ENCODE results near the gene KRTDAP.
"Not testable (repeated sequence)": the region's sequence is repeated elsewhere in the genome, so short reads cannot be mapped to it uniquely, and the experiment has no call there.

KRTDAP gene

GRCh38 chr19:35483089-35483488 lies 7.2 kb downstream of the KRTDAP start:
- Histone ChIP-seq H3K9me3 (ENCODE audit: control insufficient read depth, low read length) (no peaks in the 10 kb centered on the region), H3K4me3 (ENCODE audit: insufficient read depth in 1 of 2, low read depth in 1 of 2, low read length in 2 of 2) (no peak overlapping the region), H3K27ac (ENCODE audit: low read length, poor library complexity, severe bottlenecking) (no peak overlapping the region), H3K14ac (ENCODE audit: low read length in 2 of 2) (no peak overlapping the region), H3K18ac (ENCODE audit: low read depth in 1 of 2, low read length in 2 of 2) (no peak overlapping the region), H4K91ac (ENCODE audit: low read length) (no peak overlapping the region), H2AFZ (ENCODE audit: low read depth, low read length) (no peak overlapping the region), H3K9ac (ENCODE audit: low read length) (no peak overlapping the region), H3K4ac (ENCODE audit: low read depth in 1 of 2, low read length in 2 of 2) (no peak overlapping the region), H4K8ac (ENCODE audit: low read length) (no peak overlapping the region), H2AK5ac (ENCODE audit: low read length, severe bottlenecking) (no peak overlapping the region), H3K4me1 (ENCODE audit: control insufficient read depth, insufficient read depth, low read depth, low read length) (no peaks in the 10 kb centered on the region), H3K23ac (ENCODE audit: low read length in 2 of 2) (no peak overlapping the region), H3K4me2 (ENCODE audit: low read length, poor library complexity, severe bottlenecking) (no peak overlapping the region), H2BK15ac (ENCODE audit: low read depth, poor library complexity, severe bottlenecking) (no peak overlapping the region), H2BK5ac (ENCODE audit: low read depth, low read length, poor library complexity, severe bottlenecking) (no peak overlapping the region), H3K27me3 (ENCODE audit: control insufficient read depth in 1 of 2, insufficient read depth in 1 of 2, low read length in 2 of 2) (peaks cover 4 to 44% of the 10 kb centered on the region in 2 experiments), H2BK12ac (ENCODE audit: low read length in 2 of 2) (no peak overlapping the region), H3K79me1 (replicated peaks; ENCODE audit: low read length, poor library complexity, severe bottlenecking) (no peaks in the 10 kb centered on the region), H3K36me3 (ENCODE audit: control insufficient read depth in 1 of 2, insufficient read depth in 2 of 2, low read depth in 1 of 2, low read length in 2 of 2) (no peaks in the 10 kb centered on the region), H2BK120ac (ENCODE audit: low read depth, low read length) (no peak overlapping the region)
- 75% methylated on average over 4 of the region's 5 CpGs for WGBS
- DNase-seq, result no peak

GRCh38 chr19:35478794-35479677 lies 11.2 kb downstream of the KRTDAP start:
- Histone ChIP-seq H2BK5ac (ENCODE audit: low read depth, low read length, poor library complexity, severe bottlenecking) (no peak overlapping the region), H3K4me1 (ENCODE audit: control insufficient read depth, insufficient read depth, low read depth, low read length) (no peaks in the 10 kb centered on the region), H3K14ac (ENCODE audit: low read length in 2 of 2) (no peak overlapping the region), H2BK12ac (ENCODE audit: low read length in 2 of 2) (no peak overlapping the region), H3K9me3 (ENCODE audit: control insufficient read depth, low read length) (no peaks in the 10 kb centered on the region), H3K36me3 (ENCODE audit: control insufficient read depth in 1 of 2, insufficient read depth in 2 of 2, low read depth in 1 of 2, low read length in 2 of 2) (no peaks in the 10 kb centered on the region), H2BK120ac (ENCODE audit: low read depth, low read length) (no peak overlapping the region), H3K79me1 (replicated peaks; ENCODE audit: low read length, poor library complexity, severe bottlenecking) (no peaks in the 10 kb centered on the region), H3K27me3 (ENCODE audit: control insufficient read depth in 1 of 2, insufficient read depth in 1 of 2, low read length in 2 of 2) (peaks cover 0 to 29% of the 10 kb centered on the region in 2 experiments), H3K4me3 (ENCODE audit: insufficient read depth in 1 of 2, low read depth in 1 of 2, low read length in 2 of 2) (no peak overlapping the region), H2AK5ac (ENCODE audit: low read length, severe bottlenecking) (no peak overlapping the region), H3K4ac (ENCODE audit: low read depth in 1 of 2, low read length in 2 of 2) (no peak overlapping the region), H3K4me2 (ENCODE audit: low read length, poor library complexity, severe bottlenecking) (no peak overlapping the region), H3K18ac (ENCODE audit: low read depth in 1 of 2, low read length in 2 of 2) (no peak overlapping the region), H4K8ac (ENCODE audit: low read length) (no peak overlapping the region), H4K91ac (ENCODE audit: low read length) (no peak overlapping the region), H3K23ac (ENCODE audit: low read length in 2 of 2) (no peak overlapping the region), H3K9ac (ENCODE audit: low read length) (no peak overlapping the region), H2BK15ac (ENCODE audit: low read depth, poor library complexity, severe bottlenecking) (no peak overlapping the region), H2AFZ (ENCODE audit: low read depth, low read length) (no peak overlapping the region), H3K27ac (ENCODE audit: low read length, poor library complexity, severe bottlenecking) (no peak overlapping the region)
- 93% methylated on average over 20 of the region's 21 CpGs for WGBS
- no peak for DNase-seq

- Histone ChIP-seq H3K4me3 (ENCODE audit: insufficient read depth in 1 of 2, low read depth in 1 of 2, low read length in 2 of 2) (no peak overlapping the region), H3K9ac (ENCODE audit: low read length) (no peak overlapping the region), H3K4me1 (ENCODE audit: control insufficient read depth, insufficient read depth, low read depth, low read length) (no peaks in the 10 kb centered on the region), H3K79me1 (replicated peaks; ENCODE audit: low read length, poor library complexity, severe bottlenecking) (no peaks in the 10 kb centered on the region), H3K27ac (ENCODE audit: low read length, poor library complexity, severe bottlenecking) (no peak overlapping the region), H3K23ac (ENCODE audit: low read length in 2 of 2) (no peak overlapping the region), H3K27me3 (ENCODE audit: control insufficient read depth in 1 of 2, insufficient read depth in 1 of 2, low read length in 2 of 2) (peaks cover 0 to 30% of the 10 kb centered on the region in 2 experiments), H3K4me2 (ENCODE audit: low read length, poor library complexity, severe bottlenecking) (no peak overlapping the region), H3K4ac (ENCODE audit: low read depth in 1 of 2, low read length in 2 of 2) (no peak overlapping the region), H3K9me3 (ENCODE audit: control insufficient read depth, low read length) (no peaks in the 10 kb centered on the region), H2AFZ (ENCODE audit: low read depth, low read length) (no peak overlapping the region), H2BK120ac (ENCODE audit: low read depth, low read length) (no peak overlapping the region), H4K8ac (ENCODE audit: low read length) (no peak overlapping the region), H2AK5ac (ENCODE audit: low read length, severe bottlenecking) (no peak overlapping the region), H3K18ac (ENCODE audit: low read depth in 1 of 2, low read length in 2 of 2) (no peak overlapping the region), H3K36me3 (ENCODE audit: control insufficient read depth in 1 of 2, insufficient read depth in 2 of 2, low read depth in 1 of 2, low read length in 2 of 2) (no peaks in the 10 kb centered on the region), H4K91ac (ENCODE audit: low read length) (no peak overlapping the region), H2BK5ac (ENCODE audit: low read depth, low read length, poor library complexity, severe bottlenecking) (no peak overlapping the region), H2BK15ac (ENCODE audit: low read depth, poor library complexity, severe bottlenecking) (peak overlapping the region; percentile 67), H3K14ac (ENCODE audit: low read length in 2 of 2) (no peak overlapping the region), H2BK12ac (ENCODE audit: low read length in 2 of 2) (no peak overlapping the region)
- WGBS, result 38% methylated on average over 4 of the region's 4 CpGs
- no peak for DNase-seq
Observed at GRCh38 chr19:35476149-35476548, 14.1 kb downstream of the KRTDAP start.

GRCh38 chr19:35474594-35474993 lies 15.7 kb downstream of the KRTDAP start:
- H3K27me3 ChIP-seq (ENCODE audit: control insufficient read depth in 1 of 2, insufficient read depth in 1 of 2, low read length in 2 of 2), result peaks cover 0 to 26% of the 10 kb centered on the region in 2 experiments
- not testable (repeated sequence) for H3K27ac ChIP-seq (ENCODE audit: low read length, poor library complexity, severe bottlenecking); H3K4me2 ChIP-seq (ENCODE audit: low read length, poor library complexity, severe bottlenecking); H3K18ac ChIP-seq (ENCODE audit: low read depth in 1 of 2, low read length in 2 of 2); H2BK15ac ChIP-seq (ENCODE audit: low read depth, poor library complexity, severe bottlenecking); H3K79me1 ChIP-seq (replicated peaks; ENCODE audit: low read length, poor library complexity, severe bottlenecking); H2BK5ac ChIP-seq (ENCODE audit: low read depth, low read length, poor library complexity, severe bottlenecking); DNase-seq; H3K4me1 ChIP-seq (ENCODE audit: control insufficient read depth, insufficient read depth, low read depth, low read length); H3K36me3 ChIP-seq (ENCODE audit: control insufficient read depth in 1 of 2, insufficient read depth in 2 of 2, low read depth in 1 of 2, low read length in 2 of 2); H2BK120ac ChIP-seq (ENCODE audit: low read depth, low read length); H2AK5ac ChIP-seq (ENCODE audit: low read length, severe bottlenecking); H3K23ac ChIP-seq (ENCODE audit: low read length in 2 of 2); H3K14ac ChIP-seq (ENCODE audit: low read length in 2 of 2); H3K4ac ChIP-seq (ENCODE audit: low read depth in 1 of 2, low read length in 2 of 2); H4K8ac ChIP-seq (ENCODE audit: low read length); H2AFZ ChIP-seq (ENCODE audit: low read depth, low read length); H2BK12ac ChIP-seq (ENCODE audit: low read length in 2 of 2); H3K9ac ChIP-seq (ENCODE audit: low read length); H3K4me3 ChIP-seq (ENCODE audit: insufficient read depth in 1 of 2, low read depth in 1 of 2, low read length in 2 of 2); H4K91ac ChIP-seq (ENCODE audit: low read length); H3K9me3 ChIP-seq (ENCODE audit: control insufficient read depth, low read length)
- 94% methylated on average over 7 of the region's 7 CpGs for WGBS
